ENCODE results near the gene CD34.
A peak's percentile ranks its signal among the peaks of the same experiment; 100 is the strongest.

Gene CD34

GRCh38 chr1:207919523-207920170 lies 8.7 kb upstream of the CD34 start:
- ChIA-PET POLR2A (no interaction called here), CTCF (interaction anchor here (1.3 kb wide), 1 partner anchor 34 kb away, joined by 5 read pairs; no protein-coding TSS in a partner anchor)
- H3K4me1 ChIP-seq (ENCODE audit: control insufficient read depth, insufficient read depth, low read length): no peaks in the 10 kb centered on the region
- TF ChIP-seq ZBTB17 (tag by site-specific recombination; IDR thresholded peaks at IDR 0.05) (peak; percentile 53; the same call in 1 of the 2 replicates), MZF1 (tag by site-specific recombination; IDR thresholded peaks at IDR 0.05; ENCODE audit: borderline replicate concordance) (no peak), ZNF274 (IDR thresholded peaks at IDR 0.05; ENCODE audit: low read length) (no peak), ZNF274 (tag by site-specific recombination; IDR thresholded peaks at IDR 0.05; ENCODE audit: borderline replicate concordance) (no peak), ZNF341 (tag by site-specific recombination; IDR thresholded peaks at IDR 0.05; ENCODE audit: low read depth) (no peak), PATZ1 (tag by site-specific recombination; IDR thresholded peaks at IDR 0.05) (no peak), ZNF76 (tag by site-specific recombination; IDR thresholded peaks at IDR 0.05; ENCODE audit: borderline replicate concordance, low read depth) (no peak), TRIM28 (IDR thresholded peaks at IDR 0.05; ENCODE audit: borderline replicate concordance, low read length) (no peak), ZNF362 (tag by site-specific recombination; IDR thresholded peaks at IDR 0.05) (no peak), ZNF677 (tag by site-specific recombination; IDR thresholded peaks at IDR 0.05) (no peak), ZNF830 (tag by site-specific recombination; IDR thresholded peaks at IDR 0.05; ENCODE audit: low read depth) (no peak), ZNF302 (tag by site-specific recombination; IDR thresholded peaks at IDR 0.05; ENCODE audit: low read depth) (no peak), ZNF404 (tag by site-specific recombination; IDR thresholded peaks at IDR 0.05) (no peak), CTCF (tag by site-specific recombination; IDR thresholded peaks at IDR 0.05) (no peak), KLF1 (tag by site-specific recombination; IDR thresholded peaks at IDR 0.05) (no peak), ZNF658 (tag by site-specific recombination; IDR thresholded peaks at IDR 0.05) (no peak), PRDM10 (tag by site-specific recombination; IDR thresholded peaks at IDR 0.05) (peak; percentile 65), ZBTB11 (tag by site-specific recombination; conservative IDR thresholded peaks at IDR 0.05; ENCODE audit: low read depth) (no peak), ZNF112 (tag by site-specific recombination; IDR thresholded peaks at IDR 0.05) (no peak)
- H3K36me3 ChIP-seq (ENCODE audit: control insufficient read depth in 2 of 2, insufficient read depth in 1 of 2, low read length in 2 of 2): no peaks in the 10 kb centered on the region
- H3K4me3 ChIP-seq (ENCODE audit: low read depth, low read length): no peak overlapping the region
- no peak overlapping the region for H3K27ac ChIP-seq (ENCODE audit: extremely low read depth, low read depth, low read length)
- H3K9me3 ChIP-seq (ENCODE audit: control insufficient read depth, insufficient read depth, low read depth, low read length): no peaks in the 10 kb centered on the region

All from HEK293 (cell line).